ENCODE measurements around the gene UBA5. TPM values are rescaled to one million over a fixed set of nuclear protein-coding genes. Genes with fewer than 3 reads are reported as not detected.

The UBA5 gene
- total and polyA plus RNA-seq, 9 of the 15 experiments (the other 6 are each of a cell fraction or from before 2014, with no cell fraction given), result 8.1 to 71.1 (median 29.4) TPM

DNA sequence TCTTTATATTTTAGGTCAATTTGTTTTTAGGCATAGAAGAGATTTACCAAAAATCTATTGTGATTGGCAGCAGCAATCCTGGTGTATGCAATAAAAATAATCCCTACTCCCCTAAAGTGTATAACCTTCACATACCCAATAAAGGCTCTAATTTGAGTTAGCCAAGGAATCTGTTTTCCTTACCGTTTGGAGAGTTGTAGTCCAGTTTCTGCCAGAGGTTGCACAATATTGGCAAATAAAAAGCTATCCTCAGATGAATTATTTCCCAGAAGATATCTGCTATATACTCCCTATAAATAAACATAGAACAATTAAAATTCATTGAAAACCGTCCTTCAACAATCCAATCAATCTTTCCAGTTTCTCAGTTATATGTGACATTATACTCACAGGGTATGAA is 32.0 kb upstream of the UBA5 start:
- DNase-seq (ENCODE audit: extremely low read depth in 1 of 4, low spot score in 3 of 4), result no peak
- Histone ChIP-seq H3K27ac (ENCODE audit: extremely low read depth, low read depth, low read length) (no peak overlapping the region), H3K27me3 (ENCODE audit: control insufficient read depth in 2 of 2, insufficient read depth in 2 of 2, low read length in 2 of 2) (no peaks in the 10 kb centered on the region), H3K36me3 (ENCODE audit: control insufficient read depth, insufficient read depth, low read length) (no peaks in the 10 kb centered on the region), H3K9me3 (replicated peaks; ENCODE audit: control insufficient read depth, insufficient read depth, low read depth, low read length) (no peaks in the 10 kb centered on the region), H3K9me1 (ENCODE audit: control insufficient read depth, insufficient read depth, low read length) (no peaks in the 10 kb centered on the region), H2AFZ (ENCODE audit: low read depth, low read length) (no peak overlapping the region), H3K4me1 (replicated peaks in 1 of 2; ENCODE audit: control insufficient read depth in 2 of 2, insufficient read depth in 2 of 2, low read length in 2 of 2) (no peaks in the 10 kb centered on the region), H3K4me2 (ENCODE audit: insufficient read depth, low read length) (no peak overlapping the region), H3K79me2 (ENCODE audit: control insufficient read depth, insufficient read depth, low read length) (no peaks in the 10 kb centered on the region), H3K4me3 (no peak overlapping the region), H4K20me1 (replicated peaks; ENCODE audit: control insufficient read depth, insufficient read depth, low read length) (no peaks in the 10 kb centered on the region), H3K9ac (ENCODE audit: insufficient read depth in 1 of 2, low read depth in 2 of 2, low read length in 2 of 2) (no peak overlapping the region)
- ChIA-PET CTCF (ENCODE audit: low intra/inter-chr PET ratio) (no interaction called here), POLR2A (no interaction called here)
- no TSS peak for BruUV-seq (replicated peaks)
- WGBS (ENCODE audit: insufficient coverage, low coverage, missing lambda C conversion rate), result 34% methylated on average over 2 of the region's 2 CpGs
- intact Hi-C loops (cut with micrococcal nuclease) (no loop called here), in situ Hi-C loops (cut with MboI) (no loop called here)
- ATAC-seq, result no peak
- TF ChIP-seq EZH2 (IDR thresholded peaks at IDR 0.05; ENCODE audit: borderline replicate concordance, low read depth, low read length), result no peak
- TF ChIP-seq NFE2L1 (tag; IDR thresholded peaks at IDR 0.05; ENCODE audit: borderline replicate concordance, low read depth), result no peak
- TF ChIP-seq ZFX (CRISPR knock-in tag; IDR thresholded peaks at IDR 0.05), result no peak
- TF ChIP-seq NR3C1 (CRISPR knock-in tag; IDR thresholded peaks at IDR 0.05), result no peak
- TF ChIP-seq ZNF586 (CRISPR knock-in tag; conservative IDR thresholded peaks at IDR 0.05), result no peak
- TF ChIP-seq, protein P1, sequence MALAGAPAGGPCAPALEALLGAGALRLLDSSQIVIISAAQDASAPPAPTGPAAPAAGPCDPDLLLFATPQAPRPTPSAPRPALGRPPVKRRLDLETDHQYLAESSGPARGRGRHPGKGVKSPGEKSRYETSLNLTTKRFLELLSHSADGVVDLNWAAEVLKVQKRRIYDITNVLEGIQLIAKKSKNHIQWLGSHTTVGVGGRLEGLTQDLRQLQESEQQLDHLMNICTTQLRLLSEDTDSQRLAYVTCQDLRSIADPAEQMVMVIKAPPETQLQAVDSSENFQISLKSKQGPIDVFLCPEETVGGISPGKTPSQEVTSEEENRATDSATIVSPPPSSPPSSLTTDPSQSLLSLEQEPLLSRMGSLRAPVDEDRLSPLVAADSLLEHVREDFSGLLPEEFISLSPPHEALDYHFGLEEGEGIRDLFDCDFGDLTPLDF (CRISPR knock-in tag; IDR thresholded peaks at IDR 0.05), result no peak
- TF ChIP-seq, protein P2, sequence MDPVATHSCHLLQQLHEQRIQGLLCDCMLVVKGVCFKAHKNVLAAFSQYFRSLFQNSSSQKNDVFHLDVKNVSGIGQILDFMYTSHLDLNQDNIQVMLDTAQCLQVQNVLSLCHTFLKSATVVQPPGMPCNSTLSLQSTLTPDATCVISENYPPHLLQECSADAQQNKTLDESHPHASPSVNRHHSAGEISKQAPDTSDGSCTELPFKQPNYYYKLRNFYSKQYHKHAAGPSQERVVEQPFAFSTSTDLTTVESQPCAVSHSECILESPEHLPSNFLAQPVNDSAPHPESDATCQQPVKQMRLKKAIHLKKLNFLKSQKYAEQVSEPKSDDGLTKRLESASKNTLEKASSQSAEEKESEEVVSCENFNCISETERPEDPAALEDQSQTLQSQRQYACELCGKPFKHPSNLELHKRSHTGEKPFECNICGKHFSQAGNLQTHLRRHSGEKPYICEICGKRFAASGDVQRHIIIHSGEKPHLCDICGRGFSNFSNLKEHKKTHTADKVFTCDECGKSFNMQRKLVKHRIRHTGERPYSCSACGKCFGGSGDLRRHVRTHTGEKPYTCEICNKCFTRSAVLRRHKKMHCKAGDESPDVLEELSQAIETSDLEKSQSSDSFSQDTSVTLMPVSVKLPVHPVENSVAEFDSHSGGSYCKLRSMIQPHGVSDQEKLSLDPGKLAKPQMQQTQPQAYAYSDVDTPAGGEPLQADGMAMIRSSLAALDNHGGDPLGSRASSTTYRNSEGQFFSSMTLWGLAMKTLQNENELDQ (CRISPR knock-in tag; IDR thresholded peaks at IDR 0.05; ENCODE audit: borderline replicate concordance), result no peak
- TF ChIP-seq, protein P3, sequence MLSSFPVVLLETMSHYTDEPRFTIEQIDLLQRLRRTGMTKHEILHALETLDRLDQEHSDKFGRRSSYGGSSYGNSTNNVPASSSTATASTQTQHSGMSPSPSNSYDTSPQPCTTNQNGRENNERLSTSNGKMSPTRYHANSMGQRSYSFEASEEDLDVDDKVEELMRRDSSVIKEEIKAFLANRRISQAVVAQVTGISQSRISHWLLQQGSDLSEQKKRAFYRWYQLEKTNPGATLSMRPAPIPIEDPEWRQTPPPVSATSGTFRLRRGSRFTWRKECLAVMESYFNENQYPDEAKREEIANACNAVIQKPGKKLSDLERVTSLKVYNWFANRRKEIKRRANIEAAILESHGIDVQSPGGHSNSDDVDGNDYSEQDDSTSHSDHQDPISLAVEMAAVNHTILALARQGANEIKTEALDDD (IDR thresholded peaks at IDR 0.05), result no peak
- no peak for TF ChIP-seq ZNF133 (CRISPR knock-in tag; IDR thresholded peaks at IDR 0.05)
- TF ChIP-seq ZNF778 (CRISPR knock-in tag; IDR thresholded peaks at IDR 0.05), result no peak
- no peak for TF ChIP-seq ETV5 (CRISPR knock-in tag; IDR thresholded peaks at IDR 0.05; ENCODE audit: low read depth)
- TF ChIP-seq ZNF780A (CRISPR knock-in tag; IDR thresholded peaks at IDR 0.05), result no peak
- no peak for TF ChIP-seq ZNF584 (CRISPR knock-in tag; IDR thresholded peaks at IDR 0.05; ENCODE audit: low read depth)
- TF ChIP-seq YBX1 (IDR thresholded peaks at IDR 0.05), result no peak
- no peak for TF ChIP-seq PML (IDR thresholded peaks at IDR 0.05; ENCODE audit: low read length)
- no peak for FAIRE-seq

All from K562 (cell line).